HG02678 (cell line): ENCODE measurements around the gene BPIFA1.

Source experiments
- ATAC-seq: cut with Tn5 transposase; IDR thresholded peaks from one replicate; pipeline ENCODE4 v1.9.1; 2021; ENCODE audit warnings: mild to moderate bottlenecking, moderate library complexity; ENCODE audit not compliant: unreplicated experiment

Gene BPIFA1

GRCh38 chr20:33239979-33240736 lies 4.4 kb downstream of the BPIFA1 start:
- ATAC-seq: no peak

- no peak for ATAC-seq
Measured at GRCh38 chr20:33240923-33241322, 5.1 kb downstream of the BPIFA1 start.

DNA sequence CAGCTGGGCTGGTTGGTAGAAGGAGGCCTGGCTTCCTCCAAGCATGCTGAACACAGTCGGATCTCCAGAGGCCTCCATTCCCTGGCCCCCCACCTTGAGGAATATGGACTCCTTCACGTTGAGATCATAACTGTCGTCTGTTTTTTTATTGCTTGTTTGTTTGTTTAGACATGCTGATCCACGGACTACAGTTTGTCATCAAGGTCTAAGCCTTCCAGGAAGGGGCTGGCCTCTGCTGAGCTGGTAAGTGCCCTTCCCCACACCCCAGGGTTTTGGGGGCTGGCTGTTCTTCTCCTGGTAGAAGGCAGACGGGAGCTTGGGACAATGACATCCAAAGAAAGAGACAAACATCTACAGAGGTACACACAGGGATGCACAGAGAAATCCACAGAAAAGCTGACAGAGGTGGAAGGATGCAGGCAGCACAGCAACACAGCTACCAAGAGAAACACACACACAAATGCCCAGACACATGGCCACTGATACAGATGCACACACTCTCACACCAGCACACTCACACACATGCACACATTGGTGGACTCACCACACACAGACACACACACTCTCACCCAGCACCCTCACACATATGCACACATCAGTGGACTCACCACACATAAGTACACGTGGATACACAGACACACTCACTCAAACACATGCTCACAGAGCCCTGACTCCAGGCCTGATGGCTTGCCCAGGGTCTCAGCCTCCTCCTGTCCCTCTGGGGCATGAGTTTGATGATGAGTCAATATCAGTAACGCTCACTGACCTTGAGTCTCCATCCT lies 6.7 kb downstream of the BPIFA1 start:
- ATAC-seq: no peak

- no peak for ATAC-seq
Measured at GRCh38 chr20:33246077-33246476, 10.3 kb downstream of the BPIFA1 start.

GRCh38 chr20:33249456-33249855 lies 13.7 kb downstream of the BPIFA1 start:
- ATAC-seq: no peak

DNA sequence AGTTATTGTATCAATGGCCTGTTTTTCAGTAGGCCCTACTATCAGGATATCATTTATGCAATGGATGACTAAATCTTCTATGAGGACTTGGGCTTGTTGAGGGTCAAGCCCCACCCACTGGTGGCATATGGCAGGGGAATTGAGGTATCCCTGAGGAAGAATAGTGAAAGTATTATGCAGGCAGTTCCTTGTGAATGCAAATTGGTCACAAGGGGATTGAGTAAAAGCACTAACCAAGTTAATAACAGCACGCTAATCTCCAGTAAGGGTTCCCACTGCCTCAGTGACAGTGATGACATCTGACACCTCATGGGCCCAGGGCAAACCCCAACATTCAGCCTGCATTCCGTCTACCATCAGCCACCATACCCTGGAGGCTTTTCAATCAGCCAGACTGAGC lies 14.9 kb downstream of the BPIFA1 start:
- no peak for ATAC-seq

GRCh38 chr20:33251496-33251895 lies 15.7 kb downstream of the BPIFA1 start:
- no peak for ATAC-seq

- ATAC-seq: no peak
Measured at GRCh38 chr20:33252460-33252859, 16.7 kb downstream of the BPIFA1 start.

GRCh38 chr20:33255005-33255404 lies 19.2 kb downstream of the BPIFA1 start:
- no peak for ATAC-seq

DNA sequence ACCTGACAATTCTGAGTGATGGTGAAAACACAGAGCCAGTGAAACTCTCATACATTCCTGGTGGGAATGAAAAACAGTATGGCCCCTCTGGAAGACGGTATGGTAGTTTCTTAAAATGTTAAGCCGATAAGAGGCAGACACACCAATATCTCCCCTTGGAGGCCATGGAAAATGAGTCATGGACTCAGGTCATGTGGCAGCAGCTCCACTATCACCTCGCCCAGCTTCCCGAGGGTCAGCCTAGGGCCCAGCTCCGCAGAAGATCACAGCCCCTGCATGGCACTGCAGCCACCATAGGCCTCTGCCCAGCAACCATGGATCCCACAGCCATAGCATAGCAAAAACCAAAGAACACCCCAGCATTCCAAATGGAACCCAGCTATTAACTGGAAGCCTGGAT lies 21.4 kb downstream of the BPIFA1 start:
- no peak for ATAC-seq

- no peak for ATAC-seq
Measured at GRCh38 chr20:33259371-33259770, 23.6 kb downstream of the BPIFA1 start.

DNA sequence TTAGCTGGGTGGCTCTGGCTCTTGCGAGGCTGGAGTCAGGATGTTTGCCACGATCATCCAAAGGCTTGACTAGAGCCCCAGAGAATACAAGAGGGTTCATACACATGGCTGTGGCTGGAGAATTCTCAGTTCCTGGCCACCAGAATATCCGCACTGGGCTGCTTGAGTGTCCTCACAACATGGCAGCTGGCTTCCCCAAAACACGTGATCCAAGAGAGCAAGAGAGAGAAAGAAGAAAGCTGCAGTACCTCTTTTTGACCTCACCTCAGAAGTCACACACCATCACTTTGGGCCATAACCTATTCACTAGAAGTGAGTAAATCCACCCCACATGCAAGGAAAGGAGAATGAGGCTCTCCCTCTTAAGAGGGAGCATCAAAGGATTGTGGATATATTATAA lies 25.7 kb downstream of the BPIFA1 start:
- ATAC-seq: no peak

GRCh38 chr20:33262658-33263065 lies 26.9 kb downstream of the BPIFA1 start:
- no peak for ATAC-seq

DNA sequence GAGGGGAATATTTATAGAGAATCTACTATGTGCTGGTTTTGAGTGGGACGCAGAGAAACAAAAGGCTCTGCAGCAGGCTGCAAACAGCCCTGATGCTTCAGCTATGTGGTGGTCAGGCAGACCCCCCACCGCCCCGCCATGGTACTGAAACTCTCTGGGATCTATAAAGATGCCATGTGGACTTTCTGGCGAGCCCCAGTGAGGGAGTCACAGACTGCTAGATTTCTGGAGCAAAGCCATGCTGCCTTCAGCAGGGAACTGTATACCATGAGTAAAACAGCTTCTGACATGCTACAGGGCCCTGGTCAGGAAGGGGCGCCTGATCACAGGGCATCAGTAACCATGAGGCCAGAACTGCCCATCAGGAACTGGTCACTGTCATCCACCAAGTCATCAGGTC lies 28.0 kb downstream of the BPIFA1 start:
- no peak for ATAC-seq

DNA sequence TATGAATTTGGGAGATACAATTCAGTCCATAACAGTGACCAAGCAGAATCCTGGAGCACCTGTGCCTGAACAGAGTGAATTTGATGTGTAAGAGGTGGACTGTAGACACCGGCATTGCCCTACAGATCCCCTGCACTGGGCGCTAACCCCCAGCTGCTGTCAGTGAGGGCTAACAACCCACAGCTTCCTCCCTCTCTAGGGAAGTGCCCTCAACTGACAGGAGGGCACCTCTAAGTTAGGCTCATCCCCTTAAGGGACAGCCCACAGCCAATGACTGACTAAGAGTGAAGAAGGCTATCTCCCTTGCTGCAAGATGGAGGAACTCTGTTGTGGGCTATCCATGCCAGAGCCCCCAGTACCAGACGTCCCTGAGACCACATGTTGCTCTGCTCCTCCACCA lies 31.9 kb downstream of the BPIFA1 start:
- no peak for ATAC-seq

GRCh38 chr20:33272155-33272873 lies 36.5 kb downstream of the BPIFA1 start:
- ATAC-seq: no peak

GRCh38 chr20:33273117-33273851 lies 37.5 kb downstream of the BPIFA1 start:
- no peak for ATAC-seq

DNA sequence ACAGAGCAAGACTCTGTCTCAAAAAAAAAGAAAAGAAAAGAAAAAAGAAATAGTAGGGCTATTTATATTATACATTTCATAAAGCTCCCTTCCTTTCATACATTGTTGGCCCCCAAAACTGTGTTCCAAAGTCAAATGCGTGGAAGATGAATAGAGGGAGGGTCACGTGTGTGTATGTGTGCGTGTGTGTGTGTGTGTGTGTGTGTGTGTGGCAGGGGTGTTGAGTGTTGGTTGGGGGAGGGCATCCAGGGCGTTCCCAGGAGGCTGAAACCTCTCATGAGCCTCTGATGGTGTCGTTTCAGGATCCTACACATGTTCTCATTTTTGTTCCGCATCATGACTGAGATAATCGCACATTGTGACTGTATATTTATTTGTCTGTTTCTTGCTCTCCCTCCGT lies 39.4 kb downstream of the BPIFA1 start:
- ATAC-seq: no peak

GRCh38 chr20:33275871-33276270 lies 40.1 kb downstream of the BPIFA1 start:
- no peak for ATAC-seq

- ATAC-seq: no peak
Measured at GRCh38 chr20:33276303-33277113, 40.7 kb downstream of the BPIFA1 start.
